GM04503 (cell line): ENCODE data around the gene SSTR1.

ENCODE experiments used
- DNase-seq: peaks from one replicate; pipeline ENCODE4 v3.0.0-alpha.2; 2012; ENCODE audit warnings: low read depth

Gene SSTR1

GRCh38 chr14:38243696-38244240 lies 36.1 kb downstream of the SSTR1 start:
- DNase-seq, result no peak

- DNase-seq, result no peak
These were observed 40.8 kb downstream of the SSTR1 start for GRCh38 chr14:38248321-38249028.

DNA sequence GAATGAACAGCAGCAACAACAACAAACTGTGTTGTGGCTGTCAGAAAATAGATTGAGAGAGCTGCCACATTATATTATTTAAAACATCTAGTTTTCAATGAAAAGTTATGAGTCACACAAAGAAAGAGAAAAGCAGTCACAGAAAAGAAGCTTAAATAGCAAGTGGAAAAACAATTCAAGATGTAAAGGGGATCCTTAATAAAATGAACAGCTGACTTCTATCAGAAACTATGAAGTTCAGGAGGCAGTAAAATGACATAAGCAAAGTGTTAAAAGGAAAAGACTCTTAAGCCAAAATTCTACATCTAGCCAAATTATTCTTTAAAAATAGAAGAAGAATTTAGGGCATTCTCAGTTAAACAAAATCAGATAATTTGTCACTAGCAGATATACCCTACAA lies 42.6 kb downstream of the SSTR1 start:
- DNase-seq, result no peak

DNA sequence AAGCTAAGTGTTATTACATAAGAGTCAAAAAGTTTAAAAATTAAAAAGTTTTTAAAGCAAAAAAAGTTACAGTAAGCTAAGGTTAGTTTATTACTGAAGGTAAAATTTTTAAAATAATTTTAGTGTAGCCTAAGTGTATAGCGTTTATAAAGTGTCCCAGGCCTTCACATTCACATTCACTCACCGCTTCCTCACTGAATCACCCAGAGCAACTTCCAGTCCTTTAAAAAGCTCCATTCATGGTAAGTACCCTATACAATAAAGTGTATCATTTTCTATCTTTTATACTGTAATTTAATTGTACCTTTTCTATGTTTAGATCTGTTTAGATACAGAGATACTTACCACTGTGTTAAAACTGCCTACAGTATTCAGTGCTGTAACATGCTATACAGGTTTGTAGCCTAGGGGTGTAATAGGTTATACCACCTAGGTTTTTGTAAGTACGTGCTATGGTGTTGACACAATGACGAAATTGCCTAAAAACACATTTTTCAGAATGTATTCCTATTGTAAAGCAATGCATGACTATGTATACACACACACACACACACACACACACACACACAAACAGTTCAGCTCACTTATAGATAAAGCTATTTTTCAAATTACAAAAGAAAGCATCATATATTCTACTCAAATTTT lies 44.5 kb downstream of the SSTR1 start:
- DNase-seq, result no peak

DNA sequence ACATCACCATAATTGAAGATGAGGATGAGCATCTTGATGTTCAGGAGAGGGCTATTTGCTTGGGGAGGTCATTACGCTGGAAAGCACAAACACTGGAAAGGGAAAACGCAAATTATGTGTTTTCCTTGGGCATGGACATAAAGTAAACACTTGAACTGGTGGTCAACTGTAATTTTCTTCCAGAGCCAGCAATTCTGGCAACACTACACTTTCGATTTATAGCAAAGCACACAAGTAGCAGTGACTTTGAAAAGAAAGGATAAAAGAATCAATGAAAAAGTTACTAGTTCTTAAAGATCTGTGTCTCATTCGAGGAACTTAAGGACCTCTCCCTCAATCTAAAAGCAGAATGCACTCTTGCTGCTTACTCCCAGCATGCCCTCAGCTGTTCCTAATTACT lies 46.0 kb downstream of the SSTR1 start:
- no peak for DNase-seq

DNA sequence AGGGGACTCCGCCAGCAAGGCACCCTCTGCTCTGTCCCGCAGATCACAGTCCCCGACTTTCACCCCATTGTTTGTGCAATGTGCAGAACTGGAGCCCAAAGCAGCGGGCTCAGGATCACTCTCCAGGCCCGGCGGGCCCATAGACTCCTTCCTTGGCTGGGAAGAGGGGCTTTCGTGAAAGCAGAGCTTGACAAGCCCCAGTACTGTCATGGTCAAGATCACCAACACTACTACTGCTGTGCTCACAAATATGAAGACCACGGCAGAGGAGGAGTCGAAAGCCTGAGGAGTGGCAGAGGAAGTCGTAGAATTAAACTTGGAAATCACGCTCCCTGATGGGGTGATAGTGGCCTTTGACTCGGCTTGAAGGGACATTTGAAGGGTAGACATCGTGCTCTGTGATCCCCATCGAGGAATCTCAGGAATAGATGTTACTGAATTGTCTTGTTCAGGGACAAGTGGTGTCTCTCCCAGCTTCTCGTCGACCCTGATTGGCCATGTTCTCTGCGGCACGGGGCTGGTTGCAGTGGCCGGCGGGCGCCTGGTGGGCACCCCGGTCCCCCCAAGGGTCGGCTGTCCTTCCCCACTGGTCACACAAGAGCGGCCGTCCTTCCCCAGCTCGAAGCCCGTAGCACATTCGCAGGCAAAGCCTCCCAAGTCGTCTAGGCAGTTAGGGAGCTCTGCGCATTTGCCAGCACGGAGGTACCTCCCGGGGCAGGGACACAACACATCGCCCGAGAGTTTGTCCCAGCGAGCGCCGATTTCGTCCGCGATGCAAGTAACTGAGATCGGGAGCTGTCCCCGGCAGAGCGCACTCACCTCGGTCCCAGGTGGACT lies 47.1 kb downstream of the SSTR1 start:
- DNase-seq, result no peak

GRCh38 chr14:38255408-38255672 lies 47.6 kb downstream of the SSTR1 start:
- DNase-seq, result no peak

- DNase-seq, result no peak
These were observed 48.2 kb downstream of the SSTR1 start, which contains the start of gene CLEC14A for GRCh38 chr14:38255673-38256532. Gene CLEC14A, minus strand, starts transcription at chr14:38256093. Its CDS starts 71 bp downstream, at chr14:38256022.

- DNase-seq, result no peak
These were observed 48.8 kb downstream of the SSTR1 start for GRCh38 chr14:38256533-38256840.

GRCh38 chr14:38257507-38257906 lies 49.8 kb downstream of the SSTR1 start:
- DNase-seq, result no peak

DNA sequence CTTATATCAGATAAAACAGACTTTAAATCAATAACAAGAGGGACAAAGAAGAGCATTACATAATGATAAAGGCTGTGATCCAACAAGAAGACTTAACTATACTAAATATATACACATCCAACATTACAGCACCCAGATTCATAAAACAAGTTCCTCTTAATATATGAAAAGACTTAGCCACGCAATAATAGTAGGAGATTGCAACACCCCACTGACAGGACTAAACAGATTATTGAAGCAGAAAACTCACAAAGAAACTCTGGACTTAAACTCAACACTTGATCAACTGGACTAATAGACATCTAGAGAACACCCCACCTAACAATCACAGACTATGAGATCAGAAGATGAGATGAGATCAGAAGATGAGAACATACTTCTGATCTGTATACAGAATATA lies 53.9 kb downstream of the SSTR1 start:
- DNase-seq, result no peak
